GM19035 (cell line): ENCODE data around the gene HJURP.

Experiments
- ATAC-seq: cut with Tn5 transposase; IDR thresholded peaks from one replicate; pipeline ENCODE4 v1.9.1; 2021; ENCODE audit not compliant: unreplicated experiment

HJURP gene

GRCh38 chr2:233831861-233832260 is 22.5 kb downstream of the HJURP start:
- ATAC-seq = no peak

GRCh38 chr2:233831011-233831721 is 23.2 kb downstream of the HJURP start:
- no peak for ATAC-seq

GRCh38 chr2:233830111-233830802 is 24.1 kb downstream of the HJURP start:
- ATAC-seq = no peak

- no peak for ATAC-seq
These were observed 24.9 kb downstream of the HJURP start for GRCh38 chr2:233829193-233830110.

GRCh38 chr2:233828546-233829192 is 25.7 kb downstream of the HJURP start:
- no peak for ATAC-seq

GRCh38 chr2:233824373-233824772 is 30.0 kb downstream of the HJURP start:
- no peak for ATAC-seq

- ATAC-seq = no peak
These were observed 30.6 kb downstream of the HJURP start for GRCh38 chr2:233823731-233824121.

- ATAC-seq = no peak
These were observed 31.3 kb downstream of the HJURP start for GRCh38 chr2:233822781-233823730.

GRCh38 chr2:233822101-233822771 is 32.1 kb downstream of the HJURP start:
- no peak for ATAC-seq

- no peak for ATAC-seq
These were observed 32.6 kb downstream of the HJURP start for GRCh38 chr2:233821709-233822100.

- no peak for ATAC-seq
These were observed 33.1 kb downstream of the HJURP start for GRCh38 chr2:233821196-233821595.

- ATAC-seq = no peak
These were observed 33.6 kb downstream of the HJURP start for GRCh38 chr2:233820774-233821105.

GRCh38 chr2:233819884-233820773 is 34.2 kb downstream of the HJURP start:
- no peak for ATAC-seq

- ATAC-seq = no peak
These were observed 35.4 kb downstream of the HJURP start for GRCh38 chr2:233818639-233819621.

- ATAC-seq = no peak
These were observed 36.2 kb downstream of the HJURP start for GRCh38 chr2:233817995-233818638.

GRCh38 chr2:233817361-233817911 is 36.9 kb downstream of the HJURP start:
- no peak for ATAC-seq

GRCh38 chr2:233816771-233817170 is 37.6 kb downstream of the HJURP start:
- ATAC-seq = no peak
